ENCODE data around the gene IL34. TPM values are rescaled to one million over a fixed set of nuclear protein-coding genes. Genes with fewer than 3 reads are reported as not detected.

Gene IL34
- total RNA-seq, 2 experiments from 2014 or later: not detected

DNA sequence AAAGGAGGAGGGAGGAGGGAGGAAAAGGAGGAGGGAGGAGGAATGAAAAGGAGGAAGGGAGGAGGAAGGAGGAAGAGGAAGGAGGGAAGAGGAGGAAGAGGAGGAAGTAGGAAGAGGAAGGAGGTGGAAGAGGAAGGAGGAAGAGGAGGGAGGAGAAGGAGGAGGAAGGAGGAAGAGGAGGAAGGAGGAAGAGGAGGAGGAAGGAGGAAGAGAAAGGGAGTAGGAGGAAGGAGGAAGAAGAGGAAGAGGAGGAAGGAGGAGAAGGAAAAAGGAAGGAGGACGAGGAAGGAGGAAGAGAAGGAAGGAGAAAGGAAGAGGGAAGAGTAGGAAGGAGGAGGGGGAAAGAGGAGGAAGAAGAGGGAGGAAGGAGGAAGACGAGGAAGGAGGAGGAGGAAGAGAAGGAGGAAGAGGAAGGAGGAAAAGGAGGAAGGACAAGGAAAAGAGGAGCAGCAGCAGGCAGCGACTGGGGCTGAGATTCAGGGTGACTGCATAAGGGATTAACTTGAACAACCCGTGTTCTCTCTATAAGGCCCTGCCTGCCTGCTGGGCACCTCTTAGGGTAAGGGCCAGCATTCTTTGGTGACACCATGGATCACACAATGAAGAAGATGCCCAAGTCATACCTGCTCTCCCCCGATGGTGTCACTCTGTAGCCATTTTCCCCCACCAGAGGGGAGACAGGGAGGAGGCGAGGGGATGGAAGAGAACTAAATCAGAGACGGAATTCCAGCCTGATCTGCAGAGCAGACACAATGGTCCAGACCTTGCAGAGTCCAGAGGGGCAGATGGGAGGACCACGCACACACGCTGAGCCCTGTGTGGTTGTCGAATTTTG, 1.4 kb upstream of the IL34 start:
- no peak overlapping the region for H2AFZ ChIP-seq (ENCODE audit: low read length)
- H3K4me2 ChIP-seq (ENCODE audit: low read length): no peak overlapping the region
- no peaks in the 10 kb centered on the region for H3K79me2 ChIP-seq (ENCODE audit: insufficient read depth, low read depth, low read length)
- no peaks in the 10 kb centered on the region for H3K9me3 ChIP-seq (ENCODE audit: low read length)
- ChIA-PET POLR2A (no interaction called here), CTCF (ENCODE audit: unreplicated experiment) (no interaction called here)
- H3K9me2 ChIP-seq (ENCODE audit: insufficient read depth, low read length): no peaks in the 10 kb centered on the region
- no TSS peak for BruUV-seq (replicated peaks)
- intact Hi-C loops (cut with micrococcal nuclease; ENCODE audit: unreplicated experiment): no loop called here
- H3K36me3 ChIP-seq (ENCODE audit: insufficient read depth, low read length): no peaks in the 10 kb centered on the region
- TF ChIP-seq, protein P1, sequence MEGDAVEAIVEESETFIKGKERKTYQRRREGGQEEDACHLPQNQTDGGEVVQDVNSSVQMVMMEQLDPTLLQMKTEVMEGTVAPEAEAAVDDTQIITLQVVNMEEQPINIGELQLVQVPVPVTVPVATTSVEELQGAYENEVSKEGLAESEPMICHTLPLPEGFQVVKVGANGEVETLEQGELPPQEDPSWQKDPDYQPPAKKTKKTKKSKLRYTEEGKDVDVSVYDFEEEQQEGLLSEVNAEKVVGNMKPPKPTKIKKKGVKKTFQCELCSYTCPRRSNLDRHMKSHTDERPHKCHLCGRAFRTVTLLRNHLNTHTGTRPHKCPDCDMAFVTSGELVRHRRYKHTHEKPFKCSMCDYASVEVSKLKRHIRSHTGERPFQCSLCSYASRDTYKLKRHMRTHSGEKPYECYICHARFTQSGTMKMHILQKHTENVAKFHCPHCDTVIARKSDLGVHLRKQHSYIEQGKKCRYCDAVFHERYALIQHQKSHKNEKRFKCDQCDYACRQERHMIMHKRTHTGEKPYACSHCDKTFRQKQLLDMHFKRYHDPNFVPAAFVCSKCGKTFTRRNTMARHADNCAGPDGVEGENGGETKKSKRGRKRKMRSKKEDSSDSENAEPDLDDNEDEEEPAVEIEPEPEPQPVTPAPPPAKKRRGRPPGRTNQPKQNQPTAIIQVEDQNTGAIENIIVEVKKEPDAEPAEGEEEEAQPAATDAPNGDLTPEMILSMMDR (conservative IDR thresholded peaks at IDR 0.05; ENCODE audit: low read length): peak; percentile 58
- no peak for TF ChIP-seq EZH2phosphoT487 (IDR thresholded peaks at IDR 0.05; ENCODE audit: borderline replicate concordance, low read depth, low read length)
- no peaks in the 10 kb centered on the region for H3K4me1 ChIP-seq (ENCODE audit: insufficient read depth, low read length, poor library complexity, severe bottlenecking)
- peak; percentile 24 for DNase-seq (ENCODE audit: low spot score)
- no peak overlapping the region for H3K4me3 ChIP-seq (ENCODE audit: low read depth, low read length, poor library complexity, severe bottlenecking)
- no peak overlapping the region for H3K27ac ChIP-seq (ENCODE audit: low read depth, low read length, poor library complexity, severe bottlenecking)
- no peaks in the 10 kb centered on the region for H4K20me1 ChIP-seq (ENCODE audit: insufficient read depth, low read length)

DNA sequence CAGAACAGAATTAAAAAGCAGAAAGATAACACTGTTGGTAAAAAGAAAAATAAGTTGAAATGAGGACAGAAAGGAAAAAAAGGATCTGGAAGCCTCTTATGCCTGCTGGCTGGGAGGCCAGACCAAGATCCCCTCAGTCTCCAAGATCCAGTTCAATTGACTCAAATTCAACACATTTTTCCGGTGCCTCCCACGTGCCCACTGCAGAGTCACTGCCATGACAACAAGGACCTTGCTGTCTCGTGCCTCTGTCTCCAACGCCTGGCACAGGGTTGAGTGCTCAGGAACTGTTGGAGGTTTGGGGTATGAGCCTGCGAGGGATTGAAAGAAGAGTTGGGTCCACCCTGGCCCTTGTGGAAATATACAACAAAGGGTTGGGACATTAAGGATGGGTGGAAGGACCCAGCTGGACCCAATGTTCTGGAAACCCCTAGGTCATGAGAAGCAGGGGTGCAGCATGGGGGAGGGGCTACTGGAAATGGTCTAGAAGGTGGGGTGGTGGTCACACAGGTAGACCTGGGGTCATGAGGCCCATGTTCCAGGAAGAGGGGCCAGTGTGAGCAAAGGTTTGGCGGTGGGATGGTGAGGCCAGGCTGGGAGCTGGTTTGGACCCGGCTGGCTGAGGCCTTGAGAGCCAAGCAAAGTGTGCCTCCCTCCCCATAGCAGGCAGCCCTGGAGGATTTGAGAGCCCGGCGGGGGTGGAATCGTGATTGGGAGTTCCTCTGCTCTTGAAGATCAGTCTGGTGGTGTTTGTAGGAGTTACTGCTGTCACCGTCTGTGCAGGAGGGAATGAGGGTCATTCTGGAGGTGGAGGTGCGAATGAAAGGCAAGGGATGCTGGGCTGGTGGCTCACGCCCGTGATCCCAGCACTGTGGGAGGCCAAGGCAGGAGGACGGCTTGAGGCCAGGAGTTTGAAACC, 1.3 kb downstream of the IL34 start:
- Histone ChIP-seq H3K4me2 (ENCODE audit: low read length) (no peak overlapping the region), H3K9me3 (ENCODE audit: low read length) (no peaks in the 10 kb centered on the region), H3K4me3 (ENCODE audit: low read depth, low read length, poor library complexity, severe bottlenecking) (no peak overlapping the region), H3K9me2 (ENCODE audit: insufficient read depth, low read length) (no peaks in the 10 kb centered on the region), H3K27ac (ENCODE audit: low read depth, low read length, poor library complexity, severe bottlenecking) (no peak overlapping the region), H2AFZ (ENCODE audit: low read length) (no peak overlapping the region), H3K79me2 (ENCODE audit: insufficient read depth, low read depth, low read length) (no peaks in the 10 kb centered on the region), H3K36me3 (ENCODE audit: insufficient read depth, low read length) (no peaks in the 10 kb centered on the region), H3K4me1 (ENCODE audit: insufficient read depth, low read length, poor library complexity, severe bottlenecking) (no peaks in the 10 kb centered on the region), H4K20me1 (ENCODE audit: insufficient read depth, low read length) (no peaks in the 10 kb centered on the region)
- intact Hi-C loops (cut with micrococcal nuclease; ENCODE audit: unreplicated experiment): no loop called here
- no peak for DNase-seq (ENCODE audit: low spot score)
- ChIA-PET CTCF (ENCODE audit: unreplicated experiment) (no interaction called here), POLR2A (no interaction called here)
- no peak for TF ChIP-seq EZH2phosphoT487 (IDR thresholded peaks at IDR 0.05; ENCODE audit: borderline replicate concordance, low read depth, low read length)
- TF ChIP-seq, protein P1 (conservative IDR thresholded peaks at IDR 0.05; ENCODE audit: low read length): no peak
- BruUV-seq (replicated peaks): no TSS peak

Data from OCI-LY7 (cell line).